Subcutaneous adipose tissue (tissue), 4 donors: ENCODE measurements around the gene QPCTL. TPM values are rescaled to one million over a fixed set of nuclear protein-coding genes. Genes with fewer than 3 reads are reported as not detected.

Source experiments
- total RNA-seq, 4 donors: library from RNA; depleted of rRNA; stranded (reverse); fragments of >200 nt; gene quantifications; one replicate each; pipeline ENCODE4 v1.1.0, GENCODE V29; 2016
- TF ChIP-seq, protein P1 (sequence below): fragments of 450-650 bp; IDR thresholded peaks from one replicate; pipeline ENCODE4 v1.5.1; 2016; ENCODE audit warnings: low read depth, mild to moderate bottlenecking, control low read depth, antibody characterized with exemption, moderate library complexity

QPCTL gene
- total RNA-seq, 4 donors from 2014 or later = 1.3 to 8.5 (median 3.3) TPM

- TF ChIP-seq, protein P1, sequence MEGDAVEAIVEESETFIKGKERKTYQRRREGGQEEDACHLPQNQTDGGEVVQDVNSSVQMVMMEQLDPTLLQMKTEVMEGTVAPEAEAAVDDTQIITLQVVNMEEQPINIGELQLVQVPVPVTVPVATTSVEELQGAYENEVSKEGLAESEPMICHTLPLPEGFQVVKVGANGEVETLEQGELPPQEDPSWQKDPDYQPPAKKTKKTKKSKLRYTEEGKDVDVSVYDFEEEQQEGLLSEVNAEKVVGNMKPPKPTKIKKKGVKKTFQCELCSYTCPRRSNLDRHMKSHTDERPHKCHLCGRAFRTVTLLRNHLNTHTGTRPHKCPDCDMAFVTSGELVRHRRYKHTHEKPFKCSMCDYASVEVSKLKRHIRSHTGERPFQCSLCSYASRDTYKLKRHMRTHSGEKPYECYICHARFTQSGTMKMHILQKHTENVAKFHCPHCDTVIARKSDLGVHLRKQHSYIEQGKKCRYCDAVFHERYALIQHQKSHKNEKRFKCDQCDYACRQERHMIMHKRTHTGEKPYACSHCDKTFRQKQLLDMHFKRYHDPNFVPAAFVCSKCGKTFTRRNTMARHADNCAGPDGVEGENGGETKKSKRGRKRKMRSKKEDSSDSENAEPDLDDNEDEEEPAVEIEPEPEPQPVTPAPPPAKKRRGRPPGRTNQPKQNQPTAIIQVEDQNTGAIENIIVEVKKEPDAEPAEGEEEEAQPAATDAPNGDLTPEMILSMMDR = no peak
Measured at GRCh38 chr19:45730368-45731288, 38.2 kb downstream of the QPCTL start, which contains the start of gene FBXO46. Gene FBXO46 (minus strand): TSS chr19:45730896. CDS start chr19:45713495, 17,401 bp downstream.

DNA sequence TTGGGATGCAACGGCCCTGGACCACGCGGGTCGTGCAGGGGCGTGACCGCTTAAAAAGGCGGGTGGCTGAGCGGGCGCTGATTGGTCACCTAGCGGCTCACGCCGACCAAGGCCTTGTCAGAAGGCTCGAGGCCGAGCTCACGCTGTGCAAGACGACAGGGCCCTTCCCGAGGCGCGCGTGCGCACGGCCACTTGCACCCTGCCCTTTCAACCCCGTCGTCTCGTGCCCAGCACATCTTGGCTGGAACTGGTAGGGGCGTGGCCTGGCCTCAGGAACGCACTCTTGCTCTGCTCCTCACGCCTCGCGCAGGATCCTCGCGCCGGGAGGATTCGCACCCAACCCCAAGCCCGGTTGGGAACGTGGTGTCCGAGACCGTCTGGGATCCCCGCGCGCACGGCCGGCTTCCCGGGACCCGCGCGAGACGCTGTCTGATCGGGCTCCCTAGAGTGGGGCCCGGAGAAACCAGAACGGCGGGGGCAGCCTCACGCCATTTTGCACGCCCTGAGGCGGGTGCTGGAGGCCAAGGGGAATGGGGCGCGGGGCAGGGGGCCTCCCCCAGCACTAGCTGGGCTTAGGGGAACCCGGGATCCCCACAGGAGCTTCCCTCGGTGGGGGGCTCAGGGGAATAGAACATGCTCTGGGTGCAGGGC, 40.8 kb downstream of the QPCTL start, which contains the start of gene MEIOSIN:
Gene MEIOSIN (plus strand): TSS at position 280 of the 651 bp plus-strand sequence. CDS start 1,938 bp downstream, outside the sequence.
- TF ChIP-seq, protein P1 = no peak

DNA sequence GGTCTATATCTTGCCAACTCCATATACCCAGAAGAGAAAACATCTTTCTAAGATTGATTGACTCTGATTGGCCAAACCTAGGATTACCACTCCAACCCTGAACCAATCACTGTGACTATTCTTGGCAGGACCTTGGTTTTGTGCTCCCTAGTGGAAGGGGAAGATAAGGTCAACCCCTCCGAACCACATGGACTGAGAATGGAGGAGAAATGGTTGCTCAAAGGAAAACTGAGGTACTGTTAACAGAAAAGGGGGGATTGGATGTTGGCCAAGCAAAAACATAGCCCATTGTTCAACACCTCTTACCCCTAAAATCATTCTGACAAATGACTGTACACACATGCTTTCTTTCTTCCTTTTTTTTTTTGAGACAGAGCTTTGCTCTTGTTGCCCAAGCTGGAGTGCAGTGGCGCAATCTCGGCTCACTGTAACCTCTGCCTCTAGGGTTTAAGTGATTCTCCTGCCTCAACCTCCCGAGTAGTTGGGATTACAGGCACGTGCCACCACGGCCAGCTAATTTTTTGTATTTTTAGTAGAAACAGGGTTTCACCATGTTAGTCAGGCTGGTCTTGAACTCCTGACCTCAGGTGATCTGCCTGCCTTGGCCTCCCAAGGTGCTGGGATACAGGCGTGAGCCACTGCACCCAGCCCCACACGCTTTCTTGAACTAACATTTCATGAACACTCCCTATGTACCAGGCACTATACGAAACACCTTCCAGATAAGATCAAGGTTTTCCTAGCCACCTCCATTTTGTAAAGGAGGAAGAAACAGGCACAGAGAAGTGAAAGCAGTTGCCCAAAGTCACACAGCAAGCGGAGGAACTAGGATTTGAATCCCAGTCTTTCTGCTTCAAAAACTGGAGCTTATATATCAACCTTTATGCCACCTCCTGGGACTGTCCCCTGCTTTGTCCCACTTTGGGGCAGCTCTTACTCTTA, 47.3 kb downstream of the QPCTL start:
- TF ChIP-seq, protein P1 = no peak

DNA sequence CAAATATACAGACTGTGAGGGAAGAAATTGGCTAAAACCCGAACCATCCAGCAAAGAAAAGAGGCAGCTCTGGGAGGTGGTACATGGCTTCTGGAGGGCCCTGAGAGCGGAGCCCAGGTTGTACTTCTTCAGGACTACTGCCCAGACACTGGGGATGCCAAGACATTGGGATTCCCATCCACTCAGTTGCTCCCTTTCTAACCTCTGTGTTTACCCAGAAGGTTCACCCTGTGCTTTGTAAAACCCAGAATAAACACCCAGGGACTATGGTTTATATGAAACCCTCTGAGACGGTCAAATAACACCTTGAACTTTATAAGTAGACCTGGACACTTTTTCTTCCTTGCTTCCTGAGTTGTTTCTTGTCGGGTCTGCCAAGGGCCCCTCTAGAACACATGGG, 50.5 kb downstream of the QPCTL start:
- TF ChIP-seq, protein P1 = no peak

DNA sequence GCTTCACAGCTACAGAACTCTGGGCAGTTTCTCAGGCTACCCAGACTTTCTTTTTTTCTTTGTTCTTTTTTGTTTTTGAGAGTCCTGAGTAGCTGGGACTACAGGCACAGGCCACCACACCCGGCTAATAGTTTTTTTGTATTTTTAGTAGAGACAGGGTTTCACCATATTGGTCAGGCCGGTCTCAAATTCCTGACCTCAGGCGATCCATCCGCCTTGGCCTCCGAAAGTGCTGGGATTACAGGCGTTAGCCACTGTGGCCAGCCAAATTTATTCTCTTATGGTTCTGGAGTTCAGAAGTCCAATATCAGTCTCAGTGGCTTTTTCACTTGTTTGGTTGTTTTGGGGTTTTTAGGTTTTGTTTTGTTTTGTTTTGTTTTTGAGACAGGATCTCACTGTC, 53.1 kb downstream of the QPCTL start:
- TF ChIP-seq, protein P1 = no peak

- TF ChIP-seq, protein P1 = no peak
Measured at GRCh38 chr19:45746866-45747265, 54.4 kb downstream of the QPCTL start.
